KMS-11 (cell line): ENCODE results near the gene NAT8L.

ENCODE experiments used
- H2AFZ ChIP-seq: fragments of 200-600 bp; sonication (generic); 2 replicates; pipeline ENCODE4 v1.6.1; 2016; ENCODE audit warnings: antibody characterized with exemption, mixed run types, low read depth
- H3K27ac ChIP-seq: fragments of 200-600 bp; sonication (generic); 2 replicates; pipeline ENCODE4 v1.6.1; 2016; ENCODE audit warnings: mild to moderate bottlenecking, mixed run types
- H3K27me3 ChIP-seq: fragments of 200-600 bp; sonication (generic); 2 replicates; pipeline ENCODE4 v1.6.1; 2017; ENCODE audit warnings: mild to moderate bottlenecking, low read depth, mixed run types, moderate library complexity; ENCODE audit not compliant: insufficient read depth
- H3K36me3 ChIP-seq: fragments of 200-600 bp; sonication (generic); 2 replicates; pipeline ENCODE4 v1.6.1; 2017; ENCODE audit warnings: mild to moderate bottlenecking, mixed run types; ENCODE audit not compliant: insufficient read depth
- H3K4me1 ChIP-seq: fragments of 200-600 bp; sonication (generic); 2 replicates; pipeline ENCODE4 v1.6.1; 2016; ENCODE audit warnings: mild to moderate bottlenecking, low read depth, mixed run types; ENCODE audit not compliant: poor library complexity, severe bottlenecking
- H3K4me2 ChIP-seq: fragments of 200-600 bp; sonication (generic); 2 replicates; pipeline ENCODE4 v1.7.0; 2016; ENCODE audit warnings: mild to moderate bottlenecking, mixed run types
- H3K4me3 ChIP-seq: fragments of 200-600 bp; sonication (generic); IDR thresholded peaks from 2 replicates; pipeline ENCODE4 v1.6.1; 2017; ENCODE audit warnings: low read depth, low read length, mixed read lengths; ENCODE audit not compliant: insufficient read depth
- H3K79me2 ChIP-seq: fragments of 200-600 bp; sonication (generic); 2 replicates; pipeline ENCODE4 v1.6.1; 2016; ENCODE audit warnings: low read depth, mixed run types; ENCODE audit not compliant: insufficient read depth
- H3K9ac ChIP-seq: fragments of 200-600 bp; sonication (generic); 2 replicates; pipeline ENCODE4 v1.6.1; 2016; ENCODE audit warnings: mild to moderate bottlenecking, mixed run types
- H4K20me1 ChIP-seq: fragments of 200-600 bp; sonication (generic); 2 replicates; pipeline ENCODE4 v1.6.1; 2016; ENCODE audit warnings: mild to moderate bottlenecking, mixed run types; ENCODE audit not compliant: insufficient read depth
- TF ChIP-seq, protein P1 (sequence below): fragments of 200-600 bp; sonication (generic); conservative IDR thresholded peaks from 2 replicates; pipeline ENCODE4 v1.6.1; 2017; ENCODE audit warnings: low read depth, mild to moderate bottlenecking, antibody characterized with exemption, low read length, moderate library complexity, mixed read lengths

NAT8L gene

DNA sequence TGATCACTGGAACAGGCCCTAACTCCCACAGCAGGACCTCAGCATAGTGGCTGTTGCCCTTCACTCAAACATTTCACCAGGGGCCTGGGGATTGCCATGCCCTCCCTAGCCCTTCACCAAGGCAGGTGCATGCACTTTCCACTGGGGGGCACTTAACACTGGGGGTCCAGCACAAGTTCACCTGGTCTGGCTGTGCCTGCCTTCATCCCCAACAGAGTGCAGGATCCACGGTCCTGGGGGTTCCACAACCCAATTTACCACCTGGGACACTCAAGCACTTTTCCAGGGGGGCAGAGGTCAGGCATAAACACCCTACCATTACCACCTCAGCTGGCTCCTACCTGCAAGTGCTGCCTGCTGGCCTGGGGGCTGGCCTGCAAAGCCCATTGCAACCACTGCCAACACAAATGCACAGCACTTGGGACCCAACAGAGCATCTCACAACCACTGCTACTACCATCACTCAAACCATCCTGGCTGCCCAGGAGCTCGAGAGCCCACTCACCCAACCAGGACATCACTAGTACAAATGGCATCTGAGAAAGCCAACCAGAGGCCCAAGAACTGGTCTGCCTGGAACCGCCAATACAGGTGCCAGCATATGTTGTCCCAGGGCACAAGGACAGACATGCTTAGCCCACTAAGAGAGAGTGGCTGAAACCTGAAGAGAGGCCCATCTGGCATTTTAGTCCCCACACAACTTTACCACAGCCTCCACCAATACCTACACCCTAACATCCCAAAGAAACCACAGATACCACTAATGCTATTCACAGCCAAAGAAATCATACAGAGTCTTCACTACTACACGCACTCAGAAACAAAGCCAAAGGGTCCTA lies 43.1 kb downstream of the NAT8L start:
- H3K9ac ChIP-seq: no peak overlapping the region
- H3K4me3 ChIP-seq: no peak overlapping the region
- H2AFZ ChIP-seq: no peak overlapping the region
- TF ChIP-seq, protein P1, sequence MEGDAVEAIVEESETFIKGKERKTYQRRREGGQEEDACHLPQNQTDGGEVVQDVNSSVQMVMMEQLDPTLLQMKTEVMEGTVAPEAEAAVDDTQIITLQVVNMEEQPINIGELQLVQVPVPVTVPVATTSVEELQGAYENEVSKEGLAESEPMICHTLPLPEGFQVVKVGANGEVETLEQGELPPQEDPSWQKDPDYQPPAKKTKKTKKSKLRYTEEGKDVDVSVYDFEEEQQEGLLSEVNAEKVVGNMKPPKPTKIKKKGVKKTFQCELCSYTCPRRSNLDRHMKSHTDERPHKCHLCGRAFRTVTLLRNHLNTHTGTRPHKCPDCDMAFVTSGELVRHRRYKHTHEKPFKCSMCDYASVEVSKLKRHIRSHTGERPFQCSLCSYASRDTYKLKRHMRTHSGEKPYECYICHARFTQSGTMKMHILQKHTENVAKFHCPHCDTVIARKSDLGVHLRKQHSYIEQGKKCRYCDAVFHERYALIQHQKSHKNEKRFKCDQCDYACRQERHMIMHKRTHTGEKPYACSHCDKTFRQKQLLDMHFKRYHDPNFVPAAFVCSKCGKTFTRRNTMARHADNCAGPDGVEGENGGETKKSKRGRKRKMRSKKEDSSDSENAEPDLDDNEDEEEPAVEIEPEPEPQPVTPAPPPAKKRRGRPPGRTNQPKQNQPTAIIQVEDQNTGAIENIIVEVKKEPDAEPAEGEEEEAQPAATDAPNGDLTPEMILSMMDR: no peak
- no peaks in the 10 kb centered on the region for H3K79me2 ChIP-seq
- no peak overlapping the region for H3K4me2 ChIP-seq
- H3K4me1 ChIP-seq: peaks cover 8% of the 10 kb centered on the region
- H4K20me1 ChIP-seq: no peaks in the 10 kb centered on the region
- H3K27me3 ChIP-seq: no peaks in the 10 kb centered on the region
- H3K36me3 ChIP-seq: no peaks in the 10 kb centered on the region
- no peak overlapping the region for H3K27ac ChIP-seq

DNA sequence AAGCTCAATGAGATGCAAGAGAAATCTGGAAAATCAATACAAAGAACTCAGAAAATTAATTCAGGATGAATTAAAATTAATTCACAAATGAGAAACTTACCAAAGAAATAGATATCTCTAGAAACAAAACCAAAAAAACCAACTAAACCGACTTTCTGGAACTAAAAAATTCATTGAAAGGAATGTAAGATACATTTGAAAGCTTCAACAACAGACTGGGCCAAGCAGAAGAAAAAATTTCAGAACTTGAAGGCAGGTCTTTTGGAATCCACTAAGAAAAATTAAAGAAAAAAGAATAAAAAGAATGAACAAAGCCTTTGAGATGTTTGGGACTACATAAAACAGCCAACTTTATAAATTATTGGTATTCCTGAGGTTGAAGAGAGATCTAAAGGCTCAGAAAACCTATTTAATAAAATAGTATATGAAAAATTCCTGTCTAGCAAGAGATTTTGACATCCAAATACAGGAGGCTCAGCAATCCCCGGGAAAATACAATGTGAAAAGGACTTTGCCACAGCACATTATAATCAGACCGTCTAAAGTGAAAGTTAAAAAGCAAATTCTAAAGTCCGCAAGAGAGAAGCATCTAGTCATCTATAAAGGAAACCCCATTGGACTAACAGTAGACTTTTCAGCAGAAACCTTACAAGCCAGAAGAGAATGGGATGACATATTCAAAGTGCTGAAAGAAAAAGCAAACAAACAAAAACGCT lies 44.2 kb downstream of the NAT8L start:
- no peak overlapping the region for H3K27ac ChIP-seq
- TF ChIP-seq, protein P1: no peak
- H3K36me3 ChIP-seq: no peaks in the 10 kb centered on the region
- H3K4me2 ChIP-seq: no peak overlapping the region
- H3K4me3 ChIP-seq: no peak overlapping the region
- H3K4me1 ChIP-seq: peaks cover 8% of the 10 kb centered on the region
- no peaks in the 10 kb centered on the region for H3K27me3 ChIP-seq
- H2AFZ ChIP-seq: no peak overlapping the region
- no peaks in the 10 kb centered on the region for H4K20me1 ChIP-seq
- H3K9ac ChIP-seq: no peak overlapping the region
- no peaks in the 10 kb centered on the region for H3K79me2 ChIP-seq

DNA sequence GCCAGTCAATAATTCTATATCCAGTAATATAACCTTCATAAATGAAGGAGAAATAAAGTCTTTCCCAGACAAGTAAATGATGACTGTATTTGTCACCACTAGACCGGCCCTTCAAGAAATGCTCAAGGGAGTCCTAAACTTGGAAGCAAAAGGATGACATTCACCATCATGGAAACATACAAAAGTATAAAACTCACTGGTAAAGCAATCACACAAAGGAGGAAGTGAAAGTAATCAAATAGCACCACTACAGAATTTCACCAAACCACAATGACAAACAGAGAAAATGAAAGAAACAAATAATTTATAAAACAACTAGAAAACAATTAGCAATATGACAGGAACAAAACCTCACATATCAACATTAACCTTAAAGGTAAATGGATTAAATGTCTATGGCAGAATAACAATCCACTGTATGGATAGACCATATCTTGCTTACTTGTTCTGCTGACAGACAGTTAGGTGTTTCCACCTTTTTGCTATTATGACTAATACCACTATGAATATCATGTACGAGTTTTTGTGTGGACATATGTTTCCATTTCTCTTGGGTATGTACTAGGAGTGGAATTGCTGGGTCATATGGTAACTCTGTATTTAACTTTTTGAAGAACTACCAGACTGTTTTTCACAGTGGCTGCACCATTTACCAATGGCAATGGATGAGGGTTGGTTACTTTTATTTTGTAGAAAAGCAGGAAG lies 44.9 kb downstream of the NAT8L start:
- TF ChIP-seq, protein P1: no peak
- H3K79me2 ChIP-seq: no peaks in the 10 kb centered on the region
- no peak overlapping the region for H3K4me2 ChIP-seq
- no peaks in the 10 kb centered on the region for H3K36me3 ChIP-seq
- no peak overlapping the region for H2AFZ ChIP-seq
- no peak overlapping the region for H3K9ac ChIP-seq
- peaks cover 8% of the 10 kb centered on the region for H3K4me1 ChIP-seq
- H3K27ac ChIP-seq: no peak overlapping the region
- no peaks in the 10 kb centered on the region for H4K20me1 ChIP-seq
- no peak overlapping the region for H3K4me3 ChIP-seq
- H3K27me3 ChIP-seq: no peaks in the 10 kb centered on the region

DNA sequence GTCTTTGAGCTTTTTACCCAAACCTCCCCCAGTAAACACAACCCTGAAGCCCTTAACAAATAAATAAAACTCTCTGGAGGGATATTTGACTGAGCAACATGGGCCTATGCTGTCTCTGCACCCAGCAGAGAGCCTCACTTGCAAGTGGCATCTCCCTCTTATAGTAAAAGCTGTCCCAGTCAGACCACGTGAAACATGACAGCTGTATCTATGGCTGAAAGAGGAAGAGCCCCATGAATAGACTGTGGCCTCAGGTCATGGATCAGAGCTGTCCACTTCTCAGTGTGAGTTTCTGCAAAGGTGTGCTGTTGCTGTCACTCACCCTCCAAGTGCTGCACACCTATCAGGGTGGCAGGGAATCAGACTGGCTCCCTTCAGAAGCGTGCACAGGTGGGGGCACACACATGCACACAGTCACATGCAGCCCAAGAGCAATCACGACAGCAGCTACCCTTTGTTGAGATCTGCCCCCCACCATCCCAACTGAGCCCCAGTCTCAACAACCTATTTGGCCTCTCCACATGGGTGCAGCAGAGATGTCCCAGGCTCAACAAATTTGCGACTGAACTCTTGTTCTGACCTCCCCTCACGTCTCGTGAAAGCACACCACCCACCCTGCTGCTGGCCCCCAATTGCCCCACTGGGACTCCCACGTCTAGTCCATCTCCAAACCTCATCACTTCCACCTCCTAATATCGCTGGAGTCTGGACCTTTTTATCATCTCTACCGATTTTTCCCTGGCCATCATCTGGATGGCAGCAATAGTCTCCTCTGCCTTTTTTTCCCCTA lies 45.6 kb downstream of the NAT8L start:
- no peaks in the 10 kb centered on the region for H3K79me2 ChIP-seq
- no peak overlapping the region for H3K4me3 ChIP-seq
- H3K36me3 ChIP-seq: no peaks in the 10 kb centered on the region
- no peak overlapping the region for H2AFZ ChIP-seq
- TF ChIP-seq, protein P1: no peak
- no peak overlapping the region for H3K27ac ChIP-seq
- H3K27me3 ChIP-seq: no peaks in the 10 kb centered on the region
- no peaks in the 10 kb centered on the region for H4K20me1 ChIP-seq
- H3K4me1 ChIP-seq: peaks cover 8% of the 10 kb centered on the region
- H3K9ac ChIP-seq: no peak overlapping the region
- H3K4me2 ChIP-seq: no peak overlapping the region
